ENCODE data around the gene LAPTM4A.

The LAPTM4A gene

GRCh38 chr2:20051532-20052228 lies at the start of gene LAPTM4A:
LAPTM4A (minus strand) TSS chr2:20051628; CDS start chr2:20051520, 108 bp downstream.
- Histone ChIP-seq H4K20me1 (peaks cover 0 to 28% (median 9%) of the 10 kb centered on the region in 11 experiments; a peak in 12 of 22 replicates), H3K27me3 (no peaks in the 10 kb centered on the region), H3K4me1 (peaks cover 23 to 36% (median 29%) of the 10 kb centered on the region in 10 experiments), H3K4me2 (peak within 1 kb of the TSS; percentile 77 to 97 (median 90)), H3K27ac (peak within 1 kb of the TSS; percentile 88 to 99 (median 92)), H3K4me3 (peak within 1 kb of the TSS; percentile 79 to 96 (median 84)), H3K9me3 (replicated peaks in 1 of 11) (no peaks in the 10 kb centered on the region), H3K36me3 (peaks cover 0 to 10% (median 0%) of the 10 kb centered on the region in 11 experiments; a peak in 7 of 22 replicates), H3K9ac (peak within 1 kb of the TSS; percentile 87 to 96 (median 92))
- no peak for TF ChIP-seq Cebpa-rat (IDR thresholded peaks at IDR 0.05)

GRCh38 chr2:20100711-20101110 lies 49.3 kb upstream of the LAPTM4A start:
- Histone ChIP-seq H3K4me3 (no peak overlapping the region), H3K4me2 (peak overlapping the region in 2 of 11 experiments; percentile 41 to 43; a peak in 7 of 22 replicates), H4K20me1 (no peaks in the 10 kb centered on the region), H3K36me3 (no peaks in the 10 kb centered on the region), H3K4me1 (peaks cover 0 to 11% (median 0%) of the 10 kb centered on the region in 10 experiments; a peak in 3 of 20 replicates), H3K27ac (no peak overlapping the region), H3K27me3 (no peaks in the 10 kb centered on the region), H3K9me3 (replicated peaks in 1 of 11) (peaks cover 11 to 25% (median 16%) of the 10 kb centered on the region in 11 experiments), H3K9ac (no peak overlapping the region)
- TF ChIP-seq Cebpa-rat (IDR thresholded peaks at IDR 0.05), result no peak

- Histone ChIP-seq H3K4me3 (no peak overlapping the region), H3K4me2 (no peak overlapping the region), H3K27me3 (no peaks in the 10 kb centered on the region), H3K27ac (no peak overlapping the region), H3K4me1 (peaks cover 0 to 11% (median 0%) of the 10 kb centered on the region in 10 experiments; a peak in 3 of 20 replicates), H3K9ac (no peak overlapping the region), H4K20me1 (no peaks in the 10 kb centered on the region), H3K9me3 (replicated peaks in 1 of 11) (peaks cover 11 to 23% (median 16%) of the 10 kb centered on the region in 11 experiments), H3K36me3 (no peaks in the 10 kb centered on the region)
- no peak for TF ChIP-seq Cebpa-rat (IDR thresholded peaks at IDR 0.05)
These were observed 48.4 kb upstream of the LAPTM4A start for GRCh38 chr2:20099780-20100179.

GRCh38 chr2:20097889-20098714 lies 46.7 kb upstream of the LAPTM4A start:
- Histone ChIP-seq H3K4me2 (no peak overlapping the region), H3K9ac (no peak overlapping the region), H3K36me3 (no peaks in the 10 kb centered on the region), H3K27ac (no peak overlapping the region), H3K4me1 (peaks cover 0 to 11% (median 0%) of the 10 kb centered on the region in 10 experiments; a peak in 3 of 20 replicates), H3K9me3 (replicated peaks in 1 of 11) (peaks cover 11 to 23% (median 16%) of the 10 kb centered on the region in 11 experiments), H3K4me3 (no peak overlapping the region), H3K27me3 (no peaks in the 10 kb centered on the region), H4K20me1 (no peaks in the 10 kb centered on the region)
- no peak for TF ChIP-seq Cebpa-rat (IDR thresholded peaks at IDR 0.05)

- no peak overlapping the region for H3K9ac ChIP-seq
- no peaks in the 10 kb centered on the region for H4K20me1 ChIP-seq
- H3K27ac ChIP-seq, result no peak overlapping the region
- no peak overlapping the region for H3K4me2 ChIP-seq
- peaks cover 0 to 4% (median 0%) of the 10 kb centered on the region in 10 experiments; a peak in 3 of 20 replicates for H3K4me1 ChIP-seq
- no peaks in the 10 kb centered on the region for H3K27me3 ChIP-seq
- H3K36me3 ChIP-seq, result no peaks in the 10 kb centered on the region
- H3K9me3 ChIP-seq (replicated peaks in 1 of 11), result no peaks in the 10 kb centered on the region
- H3K4me3 ChIP-seq, result no peak overlapping the region
- no peak for TF ChIP-seq Cebpa-rat (IDR thresholded peaks at IDR 0.05)
These were observed 44.0 kb upstream of the LAPTM4A start for GRCh38 chr2:20095469-20095868.

- H3K4me3 ChIP-seq, result no peak overlapping the region
- H3K4me2 ChIP-seq, result no peak overlapping the region
- TF ChIP-seq Cebpa-rat (IDR thresholded peaks at IDR 0.05), result no peak
- no peaks in the 10 kb centered on the region for H4K20me1 ChIP-seq
- no peak overlapping the region for H3K27ac ChIP-seq
- H3K9ac ChIP-seq, result no peak overlapping the region
- no peaks in the 10 kb centered on the region for H3K27me3 ChIP-seq
- H3K36me3 ChIP-seq, result no peaks in the 10 kb centered on the region
- H3K4me1 ChIP-seq, result no peaks in the 10 kb centered on the region
- H3K9me3 ChIP-seq (replicated peaks in 1 of 11), result no peaks in the 10 kb centered on the region
These were observed 43.5 kb upstream of the LAPTM4A start for GRCh38 chr2:20094955-20095354.

- Histone ChIP-seq H3K27me3 (no peaks in the 10 kb centered on the region), H3K36me3 (no peaks in the 10 kb centered on the region), H3K9me3 (replicated peaks in 1 of 11) (no peaks in the 10 kb centered on the region), H3K4me3 (no peak overlapping the region), H3K27ac (no peak overlapping the region), H3K9ac (no peak overlapping the region), H3K4me1 (no peaks in the 10 kb centered on the region), H3K4me2 (no peak overlapping the region), H4K20me1 (no peaks in the 10 kb centered on the region)
- no peak for TF ChIP-seq Cebpa-rat (IDR thresholded peaks at IDR 0.05)
These were observed 42.8 kb upstream of the LAPTM4A start for GRCh38 chr2:20094142-20094755.

GRCh38 chr2:20093263-20094141 lies 42.1 kb upstream of the LAPTM4A start:
- TF ChIP-seq Cebpa-rat (IDR thresholded peaks at IDR 0.05), result no peak
- Histone ChIP-seq H3K4me3 (no peak overlapping the region), H3K27ac (no peak overlapping the region), H3K9me3 (replicated peaks in 1 of 11) (no peaks in the 10 kb centered on the region), H3K4me2 (no peak overlapping the region), H3K27me3 (no peaks in the 10 kb centered on the region), H3K4me1 (no peaks in the 10 kb centered on the region), H4K20me1 (no peaks in the 10 kb centered on the region), H3K36me3 (no peaks in the 10 kb centered on the region), H3K9ac (no peak overlapping the region)

Data from BLaER1 treated with 17β-estradiol and CSF1 and Interleukin-3, amounts not matched to agents 10 nM and 100 nM (cell line).